NCI-H2171 (cell line): ENCODE results near the gene RGS17.
"Not testable (repeated sequence)": the region's sequence is repeated elsewhere in the genome, so short reads cannot be mapped to it uniquely, and the experiment has no call there.

Experiments used
- DNase-seq: peaks from one replicate; lab custom pipeline; 2025; lab: John Stamatoyannopoulos, UW

Gene RGS17

DNA sequence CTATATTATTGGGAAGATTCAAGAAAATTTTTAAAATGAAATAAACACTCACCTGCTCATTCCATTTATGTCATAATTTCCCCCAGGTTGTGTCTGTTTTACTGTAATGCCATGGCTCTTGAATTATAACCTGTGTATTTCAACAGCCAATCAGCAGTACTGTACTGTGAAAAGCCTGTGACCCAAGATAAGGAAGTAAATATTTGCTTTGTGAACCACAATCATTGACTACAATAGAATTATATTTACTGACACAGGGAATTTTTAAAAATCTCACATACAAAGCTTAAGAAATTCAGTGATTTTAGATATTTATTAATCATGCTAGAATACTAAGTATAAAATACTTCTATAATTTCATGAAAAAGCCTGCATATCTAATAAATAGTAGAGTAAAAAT, 6.0 kb downstream of the RGS17 start:
- no peak for DNase-seq

- DNase-seq = no peak
Observed at GRCh38 chr6:153123801-153124200, 7.3 kb downstream of the RGS17 start.

DNA sequence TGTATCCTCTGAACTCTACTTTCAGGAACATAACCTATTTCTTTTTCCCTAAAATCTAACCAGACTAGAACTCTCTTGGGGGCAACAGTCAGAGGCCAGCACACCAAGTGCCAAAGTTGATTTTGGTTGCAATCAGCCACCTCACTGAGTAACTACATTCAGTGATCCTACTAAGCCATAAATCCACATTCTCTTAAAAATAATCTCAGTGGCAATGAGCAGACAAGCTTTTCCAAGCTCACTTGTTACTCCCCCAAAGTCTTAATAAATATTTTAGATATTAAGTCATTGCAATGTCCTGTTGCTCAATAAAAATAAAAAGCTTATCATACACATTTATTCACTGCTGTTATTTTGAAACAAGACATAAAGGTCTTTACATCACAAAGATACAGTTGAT, 9.8 kb downstream of the RGS17 start:
- DNase-seq = no peak

- no peak for DNase-seq
Observed at GRCh38 chr6:153117986-153118879, 12.8 kb downstream of the RGS17 start.

GRCh38 chr6:153111082-153111481, 20.0 kb downstream of the RGS17 start:
- DNase-seq = not testable (repeated sequence)

DNA sequence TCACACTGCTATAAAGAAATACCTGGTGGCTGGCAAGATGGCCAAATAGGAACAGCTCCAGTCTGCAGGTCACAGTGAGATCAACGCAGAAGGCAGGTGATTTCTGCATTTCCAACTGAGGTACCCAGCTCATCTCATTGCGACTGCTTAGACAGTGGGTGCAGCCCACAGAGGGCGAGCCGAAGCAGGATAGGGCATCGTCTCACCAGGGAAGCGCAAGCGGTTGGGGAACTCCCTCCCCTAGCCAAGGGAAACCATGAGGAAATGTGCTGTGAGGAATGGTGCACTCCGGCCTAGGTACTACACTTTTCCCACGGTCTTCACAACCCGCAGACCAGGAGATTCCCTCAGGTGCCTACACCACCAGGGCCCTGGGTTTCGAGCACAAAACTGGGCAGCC, 20.5 kb downstream of the RGS17 start:
- not testable (repeated sequence) for DNase-seq

DNA sequence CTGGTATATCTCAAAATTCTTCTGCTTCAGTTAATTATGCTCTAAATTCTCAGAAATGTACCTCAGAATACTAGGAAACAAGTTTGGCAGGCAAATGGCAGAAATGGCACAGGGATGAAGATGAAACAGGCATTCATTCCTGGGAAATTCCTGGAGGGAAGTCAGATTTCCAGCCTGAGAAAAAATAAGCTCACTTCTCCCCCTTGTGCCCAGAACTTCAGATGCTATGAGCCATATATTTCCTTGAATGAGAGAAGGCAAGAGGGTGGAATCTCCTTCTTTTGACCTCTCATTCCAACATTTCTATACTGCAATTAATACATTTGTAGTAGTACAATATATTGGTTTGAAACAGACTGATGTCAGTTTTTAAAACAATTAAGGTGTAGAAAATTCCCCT, 22.8 kb downstream of the RGS17 start:
- no peak for DNase-seq

DNA sequence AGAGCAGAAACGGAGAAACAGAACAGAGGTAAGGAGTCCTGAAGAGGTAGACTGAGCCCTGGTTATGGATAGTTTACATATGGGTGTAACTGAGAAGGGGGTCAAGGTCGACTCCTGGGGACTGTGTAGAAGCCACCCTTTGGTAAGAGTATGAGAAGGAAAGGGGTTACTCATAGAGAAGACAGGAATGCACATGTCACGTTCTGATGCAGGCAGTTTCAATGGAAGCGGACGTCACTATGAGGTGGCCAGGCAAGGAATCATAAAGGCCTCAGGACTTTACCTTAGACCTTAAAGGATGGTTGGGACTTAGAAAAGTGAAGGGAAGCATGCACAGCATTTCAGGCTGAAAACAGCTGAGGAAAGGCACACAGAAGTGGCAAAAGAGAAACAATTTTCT, 25.1 kb downstream of the RGS17 start:
- no peak for DNase-seq

- no peak for DNase-seq
Observed at GRCh38 chr6:153104220-153104619, 26.9 kb downstream of the RGS17 start.

DNA sequence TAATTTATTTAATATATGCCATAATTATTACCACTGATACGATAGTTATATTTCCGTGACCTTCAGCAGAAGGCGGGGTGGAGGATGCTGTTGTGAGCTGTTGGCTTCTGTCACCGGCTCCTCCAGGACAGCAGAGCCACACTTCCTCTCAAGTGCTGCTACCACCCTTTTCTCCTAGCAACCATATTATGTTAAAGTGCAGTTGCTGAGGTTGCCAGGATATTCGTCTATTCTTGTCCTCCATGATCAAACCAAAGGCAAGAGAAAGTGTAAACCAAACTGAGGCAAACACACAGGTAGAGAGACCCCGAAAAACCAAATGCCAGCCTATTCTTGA, 27.8 kb downstream of the RGS17 start:
- DNase-seq = no peak

DNA sequence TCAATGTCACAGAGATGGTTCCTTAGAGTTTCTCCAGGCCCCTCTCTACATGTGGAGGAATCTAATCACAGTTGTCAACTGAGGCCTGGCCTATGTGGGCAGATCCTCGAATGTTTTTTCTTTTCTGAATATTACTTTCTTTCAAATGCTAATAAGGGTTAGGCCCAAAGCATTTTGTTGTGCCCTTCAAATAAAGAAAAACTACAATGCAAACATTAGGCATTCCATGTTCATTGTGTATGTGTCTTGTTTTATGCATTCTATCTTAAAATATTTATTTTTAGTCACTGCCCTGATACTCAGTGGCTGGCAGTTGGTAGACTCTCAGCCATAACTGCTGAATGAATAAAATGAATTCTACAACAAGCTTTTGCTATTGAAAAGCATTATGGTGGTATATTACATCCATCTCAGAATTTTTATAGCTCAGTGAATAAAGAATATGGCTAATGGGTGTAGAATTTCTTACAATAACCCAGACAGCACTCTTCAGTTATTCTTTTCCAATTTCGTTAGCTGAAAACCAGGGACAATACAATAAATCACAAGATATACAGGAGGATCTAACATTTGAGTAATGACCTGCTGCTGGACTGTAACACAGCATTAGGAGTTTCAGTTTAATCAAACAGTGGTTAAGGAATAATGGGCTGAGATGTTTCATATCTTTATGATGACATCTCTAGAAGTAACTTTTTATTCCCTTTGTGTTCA, 28.3 kb downstream of the RGS17 start:
- no peak for DNase-seq

DNA sequence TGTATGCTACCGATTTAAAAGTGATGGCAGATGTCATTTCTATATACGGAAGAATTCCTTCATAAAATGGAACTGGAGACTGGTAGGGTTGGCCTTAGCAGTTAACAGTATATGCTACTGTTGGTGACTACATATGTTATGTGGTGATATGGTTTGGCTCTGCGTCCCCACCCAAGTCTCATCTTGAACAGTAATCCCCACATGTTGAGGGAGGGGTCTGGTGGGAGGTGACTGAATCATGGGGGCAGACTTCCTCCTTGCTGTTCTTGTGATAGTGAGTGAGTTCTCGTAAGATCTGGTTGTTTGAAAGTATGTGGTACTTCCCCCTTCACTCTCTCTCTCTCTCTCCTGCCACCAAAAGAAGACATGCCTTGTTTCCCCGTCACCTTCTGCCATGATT, 29.6 kb downstream of the RGS17 start:
- no peak for DNase-seq

DNA sequence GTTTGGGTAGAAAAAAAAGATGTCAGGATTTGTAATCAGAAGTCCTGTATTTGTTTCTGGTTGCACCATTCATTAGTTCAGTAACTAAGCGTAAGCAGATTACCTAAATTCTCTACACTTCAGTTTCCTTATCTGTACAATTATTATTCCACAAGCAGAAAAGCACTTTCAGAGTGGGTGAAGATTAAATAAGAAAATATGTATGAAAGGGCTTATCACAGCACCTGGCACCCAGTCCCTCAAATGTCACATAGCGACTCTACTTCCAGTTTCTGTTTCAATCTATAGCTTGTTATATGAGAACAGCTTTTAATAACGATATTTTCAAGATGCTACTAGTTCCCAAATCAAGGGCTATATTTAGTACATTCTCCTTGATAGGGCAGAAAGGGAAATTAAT, 31.4 kb downstream of the RGS17 start:
- DNase-seq = no peak

DNA sequence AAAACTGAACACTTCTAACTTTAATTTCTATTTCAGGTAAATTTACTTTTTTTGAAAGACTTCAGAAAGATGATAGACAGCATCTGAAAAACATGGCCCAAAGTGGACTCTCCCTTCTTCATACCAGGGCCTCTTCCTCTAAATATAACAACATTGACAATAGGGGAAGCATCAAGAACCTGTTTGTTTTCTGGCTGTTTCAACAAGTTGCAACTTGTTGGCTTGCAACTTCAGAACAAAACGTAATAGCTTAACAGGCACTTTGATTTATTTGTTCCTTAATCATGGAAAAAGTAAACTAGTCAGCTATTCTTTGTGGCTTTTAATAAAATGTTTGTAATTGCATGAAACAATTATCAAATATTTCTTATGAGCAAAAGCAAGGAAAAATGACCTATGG, 34.3 kb downstream of the RGS17 start:
- no peak for DNase-seq

- no peak for DNase-seq
Observed at GRCh38 chr6:153096031-153096430, 35.1 kb downstream of the RGS17 start.

GRCh38 chr6:153092082-153093013, 38.7 kb downstream of the RGS17 start:
- no peak for DNase-seq

GRCh38 chr6:153090241-153090930, 40.7 kb downstream of the RGS17 start:
- DNase-seq = no peak

DNA sequence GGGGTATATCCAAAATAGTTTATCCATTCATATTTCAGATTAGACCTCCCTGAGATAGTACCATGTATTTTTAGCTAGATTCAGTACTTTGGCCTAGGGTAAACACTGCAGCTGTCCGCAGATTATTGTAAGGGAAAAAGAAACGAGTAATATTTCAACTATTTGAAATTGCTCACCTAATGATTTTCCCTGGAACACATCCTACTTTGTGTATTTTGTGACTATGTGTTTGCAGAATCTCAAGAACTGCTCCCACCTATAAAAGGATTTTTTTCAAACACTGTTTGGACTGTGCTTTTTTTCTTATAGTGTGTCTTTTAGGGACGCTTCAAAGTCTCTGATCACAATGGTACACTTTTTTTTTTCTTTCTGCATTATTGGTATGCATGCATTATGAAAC, 42.3 kb downstream of the RGS17 start:
- no peak for DNase-seq

DNA sequence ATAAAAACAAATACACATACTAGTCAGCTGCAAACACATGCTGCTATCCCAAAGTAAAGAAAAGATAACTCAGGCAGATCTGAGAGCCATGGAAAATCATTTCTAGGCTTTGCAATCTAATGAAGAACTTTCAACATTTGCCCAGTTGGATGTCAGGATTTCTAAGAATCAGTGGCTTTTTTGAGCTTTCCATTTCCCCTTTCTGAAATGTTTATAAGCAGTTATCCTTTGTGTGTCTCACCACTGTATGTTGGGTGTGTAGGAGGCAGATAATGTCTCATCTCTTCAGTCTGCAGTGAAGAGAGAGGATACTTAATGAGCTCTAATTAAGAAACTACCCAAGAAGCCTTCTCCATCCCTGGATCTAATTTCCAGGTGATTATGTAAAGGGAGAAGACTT, 43.6 kb downstream of the RGS17 start:
- DNase-seq = no peak

GRCh38 chr6:153086225-153086990, 44.7 kb downstream of the RGS17 start:
- DNase-seq = no peak

GRCh38 chr6:153085239-153085638, 45.8 kb downstream of the RGS17 start:
- DNase-seq = no peak
